ENCODE measurements around the gene FHL1. TPM values are rescaled to one million over a fixed set of nuclear protein-coding genes. Genes with fewer than 3 reads are reported as not detected.

FHL1 gene
- polyA plus RNA-seq, 1 of the 3 experiments (the other 2 are of a cell fraction): 57.8 TPM

DNA sequence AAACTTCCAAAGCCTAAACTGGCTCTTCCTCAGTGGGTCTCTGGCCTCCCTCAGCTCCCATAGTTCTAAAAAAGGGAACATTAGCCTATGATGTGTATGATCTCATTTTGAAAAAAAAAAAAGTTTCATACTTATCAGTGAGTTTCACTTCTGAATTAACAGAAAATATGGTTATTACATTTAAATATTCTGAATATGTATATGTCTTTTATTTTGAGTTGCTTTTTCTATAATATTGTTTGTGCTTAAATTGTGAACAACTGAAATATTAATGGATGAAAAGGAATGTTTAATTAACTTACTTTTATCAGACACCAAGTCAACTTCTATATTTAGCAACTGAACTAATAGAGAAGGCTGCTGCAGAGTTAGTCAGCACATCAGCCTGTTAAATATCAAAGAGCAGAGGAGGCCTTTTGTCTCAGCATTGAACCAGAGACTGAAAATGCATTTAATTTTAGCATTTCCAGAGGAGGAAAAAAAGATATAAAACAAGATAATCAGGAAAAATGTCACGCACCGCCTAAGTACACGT, 20.4 kb upstream of the FHL1 start:
- 13% methylated on average over 3 of the region's 3 CpGs for WGBS (ENCODE audit: low lambda C conversion rate)
- Histone ChIP-seq H3K27ac (ENCODE audit: low read depth in 2 of 2, low read length in 1 of 2) (peak overlapping the region; percentile 39 to 46; a peak in 3 of 4 replicates), H3K36me3 (replicated peaks in 1 of 2; ENCODE audit: control insufficient read depth in 1 of 2, insufficient read depth in 2 of 2, low read length in 1 of 2) (no peaks in the 10 kb centered on the region), H3K4me3 (ENCODE audit: low read depth in 2 of 2, low read length in 1 of 2) (no peak overlapping the region), H3K4me1 (ENCODE audit: control insufficient read depth in 1 of 2, insufficient read depth in 2 of 2, low read depth in 1 of 2, low read length in 1 of 2) (no peaks in the 10 kb centered on the region; a peak in 2 of 4 replicates), H3K9me3 (no peaks in the 10 kb centered on the region), H3K4me2 (0 out of 2 replicates have a peak overlapping the region, but pooled peaks have one; percentile 15), H3K27me3 (ENCODE audit: insufficient read depth) (no peaks in the 10 kb centered on the region; the same call in 1 of the 2 replicates), H2AFZ (ENCODE audit: low read depth) (no peak overlapping the region), H4K20me1 (ENCODE audit: insufficient read depth) (no peaks in the 10 kb centered on the region), H3F3A (replicated peaks; ENCODE audit: insufficient read depth) (peaks cover 3% of the 10 kb centered on the region), H3K9me2 (no peaks in the 10 kb centered on the region), H3K79me2 (ENCODE audit: insufficient read depth) (no peaks in the 10 kb centered on the region), H3K9ac (no peak overlapping the region)
- TF ChIP-seq EP300 (IDR thresholded peaks at IDR 0.05; ENCODE audit: borderline replicate concordance in 1 of 2, low read depth in 1 of 2, low read length in 1 of 2): peak; percentile 22 to 36; a peak in 1 of 4 replicates
- TF ChIP-seq, protein P1, sequence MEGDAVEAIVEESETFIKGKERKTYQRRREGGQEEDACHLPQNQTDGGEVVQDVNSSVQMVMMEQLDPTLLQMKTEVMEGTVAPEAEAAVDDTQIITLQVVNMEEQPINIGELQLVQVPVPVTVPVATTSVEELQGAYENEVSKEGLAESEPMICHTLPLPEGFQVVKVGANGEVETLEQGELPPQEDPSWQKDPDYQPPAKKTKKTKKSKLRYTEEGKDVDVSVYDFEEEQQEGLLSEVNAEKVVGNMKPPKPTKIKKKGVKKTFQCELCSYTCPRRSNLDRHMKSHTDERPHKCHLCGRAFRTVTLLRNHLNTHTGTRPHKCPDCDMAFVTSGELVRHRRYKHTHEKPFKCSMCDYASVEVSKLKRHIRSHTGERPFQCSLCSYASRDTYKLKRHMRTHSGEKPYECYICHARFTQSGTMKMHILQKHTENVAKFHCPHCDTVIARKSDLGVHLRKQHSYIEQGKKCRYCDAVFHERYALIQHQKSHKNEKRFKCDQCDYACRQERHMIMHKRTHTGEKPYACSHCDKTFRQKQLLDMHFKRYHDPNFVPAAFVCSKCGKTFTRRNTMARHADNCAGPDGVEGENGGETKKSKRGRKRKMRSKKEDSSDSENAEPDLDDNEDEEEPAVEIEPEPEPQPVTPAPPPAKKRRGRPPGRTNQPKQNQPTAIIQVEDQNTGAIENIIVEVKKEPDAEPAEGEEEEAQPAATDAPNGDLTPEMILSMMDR (IDR thresholded peaks at IDR 0.05): no peak
- peak; percentile 56; the same call in 1 of the 2 replicates for TF ChIP-seq TCF12 (IDR thresholded peaks at IDR 0.05)
- no peak for TF ChIP-seq RFX5 (IDR thresholded peaks at IDR 0.05; ENCODE audit: low read length)
- no peak for TF ChIP-seq FOXM1 (IDR thresholded peaks at IDR 0.05; ENCODE audit: low read depth)
- peak; percentile 63; the same call in 1 of the 2 replicates for TF ChIP-seq MEF2A (IDR thresholded peaks at IDR 0.05; ENCODE audit: borderline replicate concordance, low read depth)
- no peak for TF ChIP-seq FOXJ3 (CRISPR knock-in tag; IDR thresholded peaks at IDR 0.05)
- peak; percentile 78 for TF ChIP-seq GATA2 (CRISPR knock-in tag; IDR thresholded peaks at IDR 0.05)
- peak; percentile 31 for DNase-seq
- ChIA-PET POLR2A (no interaction called here), CTCF (no interaction called here)

DNA sequence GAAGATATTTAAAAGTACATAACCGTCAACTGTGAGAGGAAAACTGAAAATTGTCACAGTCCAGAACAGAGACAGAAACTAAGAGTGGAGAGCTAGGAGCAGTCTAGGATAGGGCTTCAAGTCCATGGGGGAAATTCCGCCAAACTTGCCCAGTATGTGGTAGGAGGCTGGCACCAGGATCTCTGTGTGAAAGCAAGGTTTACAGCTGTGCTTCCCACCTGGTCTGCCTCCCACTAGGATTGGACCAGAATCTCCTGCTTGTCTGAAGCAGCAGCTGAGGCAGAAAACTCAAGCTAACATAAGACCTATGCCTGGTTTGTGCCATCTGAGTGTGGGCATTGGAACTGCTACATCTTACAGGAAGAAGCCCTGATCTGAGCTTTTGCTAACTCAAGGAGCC, 18.6 kb upstream of the FHL1 start:
- DNase-seq: no peak
- ChIA-PET POLR2A (no interaction called here), CTCF (no interaction called here)
- no peaks in the 10 kb centered on the region for H3K79me2 ChIP-seq (ENCODE audit: insufficient read depth)
- H3K4me1 ChIP-seq (ENCODE audit: control insufficient read depth in 1 of 2, insufficient read depth in 2 of 2, low read depth in 1 of 2, low read length in 1 of 2): no peaks in the 10 kb centered on the region; a peak in 2 of 4 replicates
- H3K27me3 ChIP-seq (ENCODE audit: insufficient read depth): no peaks in the 10 kb centered on the region; the same call in 1 of the 2 replicates
- no peak overlapping the region for H3K27ac ChIP-seq (ENCODE audit: low read depth in 2 of 2, low read length in 1 of 2)
- WGBS (ENCODE audit: low lambda C conversion rate): 36% methylated on average over 2 of the region's 2 CpGs
- no peak overlapping the region for H2AFZ ChIP-seq (ENCODE audit: low read depth)
- TF ChIP-seq RAD21 (IDR thresholded peaks at IDR 0.05; ENCODE audit: low read length): no peak
- TF ChIP-seq, protein P2, sequence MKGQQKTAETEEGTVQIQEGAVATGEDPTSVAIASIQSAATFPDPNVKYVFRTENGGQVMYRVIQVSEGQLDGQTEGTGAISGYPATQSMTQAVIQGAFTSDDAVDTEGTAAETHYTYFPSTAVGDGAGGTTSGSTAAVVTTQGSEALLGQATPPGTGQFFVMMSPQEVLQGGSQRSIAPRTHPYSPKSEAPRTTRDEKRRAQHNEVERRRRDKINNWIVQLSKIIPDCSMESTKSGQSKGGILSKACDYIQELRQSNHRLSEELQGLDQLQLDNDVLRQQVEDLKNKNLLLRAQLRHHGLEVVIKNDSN (IDR thresholded peaks at IDR 0.05; ENCODE audit: borderline replicate concordance, low read depth): no peak
- TF ChIP-seq NFIC (IDR thresholded peaks at IDR 0.05; ENCODE audit: borderline replicate concordance): no peak
- no peak for TF ChIP-seq EZH2phosphoT487 (IDR thresholded peaks at IDR 0.05; ENCODE audit: borderline replicate concordance, low read depth)
- no peak for TF ChIP-seq EP300 (IDR thresholded peaks at IDR 0.05; ENCODE audit: borderline replicate concordance in 1 of 2, low read depth in 1 of 2, low read length in 1 of 2)
- TF ChIP-seq NRF1 (IDR thresholded peaks at IDR 0.05; ENCODE audit: low read depth, low read length): no peak
- TF ChIP-seq, protein P3, sequence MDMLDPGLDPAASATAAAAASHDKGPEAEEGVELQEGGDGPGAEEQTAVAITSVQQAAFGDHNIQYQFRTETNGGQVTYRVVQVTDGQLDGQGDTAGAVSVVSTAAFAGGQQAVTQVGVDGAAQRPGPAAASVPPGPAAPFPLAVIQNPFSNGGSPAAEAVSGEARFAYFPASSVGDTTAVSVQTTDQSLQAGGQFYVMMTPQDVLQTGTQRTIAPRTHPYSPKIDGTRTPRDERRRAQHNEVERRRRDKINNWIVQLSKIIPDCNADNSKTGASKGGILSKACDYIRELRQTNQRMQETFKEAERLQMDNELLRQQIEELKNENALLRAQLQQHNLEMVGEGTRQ (IDR thresholded peaks at IDR 0.05; ENCODE audit: borderline replicate concordance, low read depth, low read length): no peak
- no peak for TF ChIP-seq FOXM1 (IDR thresholded peaks at IDR 0.05; ENCODE audit: low read depth)
- no peak for TF ChIP-seq ELF1 (IDR thresholded peaks at IDR 0.05)
- no peak for TF ChIP-seq GABPA (IDR thresholded peaks at IDR 0.05; ENCODE audit: low read depth)
- no peak for TF ChIP-seq MXI1 (IDR thresholded peaks at IDR 0.05; ENCODE audit: low read depth, low read length)
- no peak for TF ChIP-seq FOSL2 (IDR thresholded peaks at IDR 0.05; ENCODE audit: borderline replicate concordance, low read depth)
- TF ChIP-seq, protein P4, sequence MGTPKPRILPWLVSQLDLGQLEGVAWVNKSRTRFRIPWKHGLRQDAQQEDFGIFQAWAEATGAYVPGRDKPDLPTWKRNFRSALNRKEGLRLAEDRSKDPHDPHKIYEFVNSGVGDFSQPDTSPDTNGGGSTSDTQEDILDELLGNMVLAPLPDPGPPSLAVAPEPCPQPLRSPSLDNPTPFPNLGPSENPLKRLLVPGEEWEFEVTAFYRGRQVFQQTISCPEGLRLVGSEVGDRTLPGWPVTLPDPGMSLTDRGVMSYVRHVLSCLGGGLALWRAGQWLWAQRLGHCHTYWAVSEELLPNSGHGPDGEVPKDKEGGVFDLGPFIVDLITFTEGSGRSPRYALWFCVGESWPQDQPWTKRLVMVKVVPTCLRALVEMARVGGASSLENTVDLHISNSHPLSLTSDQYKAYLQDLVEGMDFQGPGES (IDR thresholded peaks at IDR 0.05; ENCODE audit: low read depth, low read length): no peak
- no peak for TF ChIP-seq RXRA (IDR thresholded peaks at IDR 0.05; ENCODE audit: borderline replicate concordance, low read depth)
- no peak for TF ChIP-seq RFX5 (IDR thresholded peaks at IDR 0.05; ENCODE audit: low read length)
- H3K9ac ChIP-seq: no peak overlapping the region
- H3F3A ChIP-seq (replicated peaks; ENCODE audit: insufficient read depth): peaks cover 3% of the 10 kb centered on the region
- no peak overlapping the region for H3K4me2 ChIP-seq
- H3K36me3 ChIP-seq (replicated peaks in 1 of 2; ENCODE audit: control insufficient read depth in 1 of 2, insufficient read depth in 2 of 2, low read length in 1 of 2): no peaks in the 10 kb centered on the region
- no peaks in the 10 kb centered on the region for H3K9me2 ChIP-seq
- no peak overlapping the region for H3K4me3 ChIP-seq (ENCODE audit: low read depth in 2 of 2, low read length in 1 of 2)
- H4K20me1 ChIP-seq (ENCODE audit: insufficient read depth): no peaks in the 10 kb centered on the region
- H3K9me3 ChIP-seq: no peaks in the 10 kb centered on the region
